ENCODE data around the gene ULK3.

- TF ChIP-seq CTCF (IDR thresholded peaks at IDR 0.05) (no peak), POLR2A (IDR thresholded peaks at IDR 0.05) (no peak), POLR2AphosphoS5 (IDR thresholded peaks at IDR 0.05) (no peak)
Observed at GRCh38 chr15:74799255-74799855, 43.6 kb downstream of the ULK3 start.
